Dedifferentiated amniotic fluid mesenchymal stem cell (primary cell): ENCODE data around the gene GTF2B.
"Not testable (repeated sequence)": the region's sequence is repeated elsewhere in the genome, so short reads cannot be mapped to it uniquely, and the experiment has no call there.

ENCODE experiments used
- DNase-seq: peaks from one replicate; pipeline ENCODE4 v3.0.0-alpha.2; 2016; ENCODE audit errors: extremely low spot score

GTF2B gene

GRCh38 chr1:88891318-88891950, at the start of gene GTF2B:
Gene GTF2B (minus strand): TSS chr1:88891567. CDS start chr1:88891499, 68 bp downstream.
- DNase-seq: peak; percentile 94

- DNase-seq: not testable (repeated sequence)
Measured at GRCh38 chr1:88938528-88938927, 47.2 kb upstream of the GTF2B start.

- no peak for DNase-seq
Measured at GRCh38 chr1:88936760-88937342, 45.5 kb upstream of the GTF2B start.

GRCh38 chr1:88936223-88936523, 44.8 kb upstream of the GTF2B start:
- DNase-seq: no peak

- DNase-seq: no peak
Measured at GRCh38 chr1:88935522-88936222, 44.3 kb upstream of the GTF2B start.

- DNase-seq: not testable (repeated sequence)
Measured at GRCh38 chr1:88930176-88930575, 38.8 kb upstream of the GTF2B start.

GRCh38 chr1:88923224-88923623, 31.9 kb upstream of the GTF2B start:
- DNase-seq: no peak

GRCh38 chr1:88922214-88922613, 30.8 kb upstream of the GTF2B start:
- no peak for DNase-seq

GRCh38 chr1:88920845-88921244, 29.5 kb upstream of the GTF2B start:
- DNase-seq: no peak

- no peak for DNase-seq
Measured at GRCh38 chr1:88917321-88918025, 26.1 kb upstream of the GTF2B start.

- DNase-seq: no peak
Measured at GRCh38 chr1:88916883-88917282, 25.5 kb upstream of the GTF2B start.

- not testable (repeated sequence) for DNase-seq
Measured at GRCh38 chr1:88911800-88912199, 20.4 kb upstream of the GTF2B start.

GRCh38 chr1:88911161-88911560, 19.8 kb upstream of the GTF2B start:
- no peak for DNase-seq

- DNase-seq: no peak
Measured at GRCh38 chr1:88910401-88910800, 19.0 kb upstream of the GTF2B start.

GRCh38 chr1:88900883-88901282, 9.5 kb upstream of the GTF2B start:
- no peak for DNase-seq

- DNase-seq: no peak
Measured at GRCh38 chr1:88897070-88897730, 5.8 kb upstream of the GTF2B start.

GRCh38 chr1:88892357-88892877, 1.1 kb upstream of the GTF2B start:
- no peak for DNase-seq

- no peak for DNase-seq
Measured at GRCh38 chr1:88891951-88892340, 579 bp upstream of the GTF2B start.

GRCh38 chr1:88890791-88891317, 513 bp downstream of the GTF2B start:
- DNase-seq: peak; percentile 35

GRCh38 chr1:88890131-88890530, 1.2 kb downstream of the GTF2B start:
- DNase-seq: no peak

- DNase-seq: no peak
Measured at GRCh38 chr1:88888750-88889149, 2.6 kb downstream of the GTF2B start.

GRCh38 chr1:88885933-88886332, 5.4 kb downstream of the GTF2B start:
- no peak for DNase-seq
